Lower leg skin (tissue), 3 donors: ENCODE measurements around the gene NFAM1.

Source experiments
- POLR2A ChIP-seq, 2 donors: fragments of 450-650 bp; IDR thresholded peaks; one replicate each; pipeline ENCODE4 v1.6.1; 2016 to 2017; ENCODE audit warnings: antibody characterized with exemption in 2 of 2, mild to moderate bottlenecking in 1 of 2, moderate library complexity in 1 of 2
- TF ChIP-seq, protein P1 (sequence below), 3 donors: fragments of 450-650 bp; IDR thresholded peaks; one replicate each; pipeline ENCODE4 v1.5.1; 2016; ENCODE audit warnings: antibody characterized with exemption in 3 of 3, mild to moderate bottlenecking in 3 of 3, moderate library complexity in 2 of 3

DNA sequence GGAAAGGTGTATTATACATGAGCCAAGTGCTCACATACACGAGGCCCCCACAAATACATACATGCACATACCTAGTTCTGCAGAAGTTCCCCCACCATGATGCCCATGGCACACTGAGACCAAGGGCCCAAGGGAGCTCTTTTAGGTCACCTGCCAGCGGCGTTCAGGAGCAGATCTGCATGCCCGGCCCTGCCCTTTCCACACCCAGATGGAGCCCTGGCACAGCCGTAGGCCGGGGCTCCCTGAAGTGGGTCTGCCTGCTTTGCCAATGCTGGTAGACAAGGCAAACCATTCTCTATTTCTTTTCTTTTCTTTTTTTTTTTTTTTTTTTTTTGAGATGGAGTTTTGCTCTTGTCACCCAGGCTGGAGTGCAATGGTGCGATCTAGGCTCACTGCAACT, 21.5 kb downstream of the NFAM1 start:
- TF ChIP-seq, protein P1, sequence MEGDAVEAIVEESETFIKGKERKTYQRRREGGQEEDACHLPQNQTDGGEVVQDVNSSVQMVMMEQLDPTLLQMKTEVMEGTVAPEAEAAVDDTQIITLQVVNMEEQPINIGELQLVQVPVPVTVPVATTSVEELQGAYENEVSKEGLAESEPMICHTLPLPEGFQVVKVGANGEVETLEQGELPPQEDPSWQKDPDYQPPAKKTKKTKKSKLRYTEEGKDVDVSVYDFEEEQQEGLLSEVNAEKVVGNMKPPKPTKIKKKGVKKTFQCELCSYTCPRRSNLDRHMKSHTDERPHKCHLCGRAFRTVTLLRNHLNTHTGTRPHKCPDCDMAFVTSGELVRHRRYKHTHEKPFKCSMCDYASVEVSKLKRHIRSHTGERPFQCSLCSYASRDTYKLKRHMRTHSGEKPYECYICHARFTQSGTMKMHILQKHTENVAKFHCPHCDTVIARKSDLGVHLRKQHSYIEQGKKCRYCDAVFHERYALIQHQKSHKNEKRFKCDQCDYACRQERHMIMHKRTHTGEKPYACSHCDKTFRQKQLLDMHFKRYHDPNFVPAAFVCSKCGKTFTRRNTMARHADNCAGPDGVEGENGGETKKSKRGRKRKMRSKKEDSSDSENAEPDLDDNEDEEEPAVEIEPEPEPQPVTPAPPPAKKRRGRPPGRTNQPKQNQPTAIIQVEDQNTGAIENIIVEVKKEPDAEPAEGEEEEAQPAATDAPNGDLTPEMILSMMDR (IDR thresholded peaks at IDR 0.05) = no peak
- no peak for TF ChIP-seq POLR2A (IDR thresholded peaks at IDR 0.05)
